Peyer's patch (tissue), 4 donors: Measurements from ENCODE around the gene MACROD2. TPM values are rescaled to one million over a fixed set of nuclear protein-coding genes. Genes with fewer than 3 reads are reported as not detected.

ENCODE experiments used
- DNase-seq, 3 donors: peaks; one replicate each; pipeline ENCODE4 v3.0.0-alpha.2; 2017 to 2019
- H3K27ac ChIP-seq, 4 donors: fragments of 200-600 bp; sonication (generic); one replicate each; pipeline ENCODE4 v1.5.1; 2016 to 2019
- H3K27me3 ChIP-seq, 2 donors: fragments of 200-600 bp; sonication (generic); one replicate each; pipeline ENCODE4 v1.5.1; 2019
- H3K36me3 ChIP-seq, 3 donors: fragments of 200-600 bp; sonication (generic); one replicate each; pipeline ENCODE4 v1.5.1; 2016 to 2019
- H3K4me1 ChIP-seq, 4 donors: fragments of 200-600 bp; sonication (generic); one replicate each; pipeline ENCODE4 v1.5.1; 2016 to 2019
- H3K4me3 ChIP-seq, 4 donors: fragments of 200-600 bp; sonication (generic); 1 replicate in 3 of 4; 2 replicates in 1 of 4; pipeline ENCODE4 v1.5.1; 2016 to 2019; ENCODE audit warnings: mild to moderate bottlenecking in 1 of 4
- H3K9me3 ChIP-seq, 4 donors: fragments of 200-600 bp; sonication (generic); one replicate each; pipeline ENCODE4 v1.5.1; 2016 to 2019; ENCODE audit warnings: mild to moderate bottlenecking in 1 of 4
- POLR2A ChIP-seq, 2 donors: fragments of 450-650 bp; IDR thresholded peaks; one replicate each; pipeline ENCODE4 v1.5.1; 2017; ENCODE audit warnings: antibody characterized with exemption in 2 of 2, mild to moderate bottlenecking in 2 of 2, moderate library complexity in 2 of 2
- total RNA-seq, 4 donors: library from RNA; depleted of rRNA; stranded (reverse); fragments of >200 nt; gene quantifications; one replicate each; pipeline ENCODE4 v1.1.0, GENCODE V29; 2016
- TF ChIP-seq, protein P1 (sequence below), 6 experiments: fragments of 450-650 bp in 4 of 6; fragments of 200-600 bp in 2 of 6; sonication (generic) in 1 of 6; IDR thresholded peaks; one replicate each; pipeline ENCODE4 v1.5.1; 2017 to 2019; ENCODE audit warnings: antibody characterized with exemption in 6 of 6, mild to moderate bottlenecking in 3 of 6, moderate library complexity in 1 of 6

Gene MACROD2
- total RNA-seq, 4 donors from 2014 or later: 2.5 to 10.7 (median 6.5) TPM

DNA sequence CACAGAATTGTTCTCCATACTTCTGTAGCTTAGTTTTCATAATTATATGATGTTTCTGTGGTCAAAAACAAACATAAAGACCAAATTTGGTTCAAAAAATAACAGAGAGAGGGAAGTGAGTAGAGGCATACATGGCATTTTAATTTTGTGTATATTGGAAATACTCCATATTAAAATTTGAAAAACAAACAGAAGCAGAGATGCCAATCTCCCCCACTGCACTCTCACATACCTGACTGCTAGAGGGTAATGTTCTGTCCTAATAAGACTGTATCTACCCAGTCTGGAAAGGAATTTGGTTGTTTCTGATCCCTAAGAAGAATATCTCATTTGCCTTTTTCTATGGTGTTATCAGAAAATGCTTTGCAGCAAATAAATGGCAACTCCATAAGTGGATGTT is 1301.1 kb downstream of the MACROD2 start:
- TF ChIP-seq, protein P1, sequence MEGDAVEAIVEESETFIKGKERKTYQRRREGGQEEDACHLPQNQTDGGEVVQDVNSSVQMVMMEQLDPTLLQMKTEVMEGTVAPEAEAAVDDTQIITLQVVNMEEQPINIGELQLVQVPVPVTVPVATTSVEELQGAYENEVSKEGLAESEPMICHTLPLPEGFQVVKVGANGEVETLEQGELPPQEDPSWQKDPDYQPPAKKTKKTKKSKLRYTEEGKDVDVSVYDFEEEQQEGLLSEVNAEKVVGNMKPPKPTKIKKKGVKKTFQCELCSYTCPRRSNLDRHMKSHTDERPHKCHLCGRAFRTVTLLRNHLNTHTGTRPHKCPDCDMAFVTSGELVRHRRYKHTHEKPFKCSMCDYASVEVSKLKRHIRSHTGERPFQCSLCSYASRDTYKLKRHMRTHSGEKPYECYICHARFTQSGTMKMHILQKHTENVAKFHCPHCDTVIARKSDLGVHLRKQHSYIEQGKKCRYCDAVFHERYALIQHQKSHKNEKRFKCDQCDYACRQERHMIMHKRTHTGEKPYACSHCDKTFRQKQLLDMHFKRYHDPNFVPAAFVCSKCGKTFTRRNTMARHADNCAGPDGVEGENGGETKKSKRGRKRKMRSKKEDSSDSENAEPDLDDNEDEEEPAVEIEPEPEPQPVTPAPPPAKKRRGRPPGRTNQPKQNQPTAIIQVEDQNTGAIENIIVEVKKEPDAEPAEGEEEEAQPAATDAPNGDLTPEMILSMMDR (IDR thresholded peaks at IDR 0.05): no peak
- TF ChIP-seq POLR2A (IDR thresholded peaks at IDR 0.05): no peak
- H3K27ac ChIP-seq: no peak overlapping the region
- H3K9me3 ChIP-seq: no peaks in the 10 kb centered on the region
- no peak overlapping the region for H3K4me3 ChIP-seq
- no peak for DNase-seq
- H3K4me1 ChIP-seq: no peaks in the 10 kb centered on the region
- H3K36me3 ChIP-seq: no peaks in the 10 kb centered on the region
- no peaks in the 10 kb centered on the region for H3K27me3 ChIP-seq

DNA sequence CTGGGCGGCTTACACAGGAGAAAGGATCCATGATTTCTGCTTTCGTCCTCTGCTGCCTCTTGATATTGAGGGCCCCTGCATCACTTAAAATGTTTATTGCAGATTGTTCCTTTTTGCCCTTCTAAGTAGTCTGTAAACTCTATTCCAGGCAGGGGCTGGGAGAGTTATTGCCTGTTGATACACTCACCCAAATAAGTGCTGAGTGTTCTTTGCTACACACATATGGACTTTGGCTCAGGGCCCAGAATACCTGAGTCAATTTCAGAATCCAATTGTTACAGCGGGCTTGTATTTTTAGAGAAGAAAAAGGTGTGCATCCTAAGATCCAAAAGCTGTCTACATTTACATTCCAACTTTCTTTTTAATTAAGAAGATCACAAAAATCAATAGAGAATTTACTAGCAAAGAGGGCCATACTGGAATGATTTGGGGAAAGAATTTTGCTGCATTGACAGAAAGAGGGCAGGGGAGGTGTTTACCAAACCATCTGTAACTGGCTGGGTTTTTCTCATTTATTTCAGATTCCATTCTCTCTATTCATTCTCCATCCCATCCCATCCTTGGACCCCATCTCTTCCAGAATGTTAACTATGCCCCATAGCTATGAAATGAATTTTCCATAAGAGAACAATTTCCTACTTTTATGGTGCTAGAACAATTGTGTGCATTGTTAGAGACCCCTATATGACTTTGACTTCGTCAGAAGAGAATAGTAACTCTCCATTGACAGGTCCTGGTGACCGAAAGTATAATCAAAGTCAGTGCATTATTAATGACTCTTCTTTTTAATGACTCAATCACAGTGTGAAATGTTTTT is 1302.0 kb downstream of the MACROD2 start:
- Histone ChIP-seq H3K4me3 (no peak overlapping the region), H3K9me3 (no peaks in the 10 kb centered on the region), H3K27me3 (no peaks in the 10 kb centered on the region), H3K4me1 (no peaks in the 10 kb centered on the region), H3K27ac (no peak overlapping the region), H3K36me3 (no peaks in the 10 kb centered on the region)
- DNase-seq: no peak
- no peak for TF ChIP-seq POLR2A (IDR thresholded peaks at IDR 0.05)
- TF ChIP-seq, protein P1 (IDR thresholded peaks at IDR 0.05): no peak

DNA sequence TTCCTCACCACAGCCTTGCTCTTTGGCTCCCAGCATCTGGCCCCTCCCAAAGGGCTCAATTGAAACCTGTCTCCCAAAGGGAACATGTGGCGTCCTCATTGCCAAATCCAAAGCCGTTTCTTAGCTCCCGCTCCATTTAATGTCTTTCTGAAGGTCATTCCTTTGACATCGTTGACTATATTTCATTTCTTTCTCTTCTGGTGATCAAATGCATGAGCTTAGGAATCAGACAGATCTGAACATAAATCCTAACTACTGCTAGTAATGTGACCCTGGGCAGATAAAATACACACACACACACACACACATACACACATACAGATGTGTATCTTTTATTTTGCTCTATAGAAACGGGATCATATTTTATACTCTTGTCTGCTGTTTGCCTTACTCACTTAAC is 1306.8 kb downstream of the MACROD2 start:
- Histone ChIP-seq H3K36me3 (no peaks in the 10 kb centered on the region), H3K4me1 (no peaks in the 10 kb centered on the region), H3K27ac (no peak overlapping the region), H3K4me3 (no peak overlapping the region), H3K9me3 (no peaks in the 10 kb centered on the region), H3K27me3 (no peaks in the 10 kb centered on the region)
- DNase-seq: no peak
- TF ChIP-seq, protein P1 (IDR thresholded peaks at IDR 0.05): no peak
- TF ChIP-seq POLR2A (IDR thresholded peaks at IDR 0.05): no peak

DNA sequence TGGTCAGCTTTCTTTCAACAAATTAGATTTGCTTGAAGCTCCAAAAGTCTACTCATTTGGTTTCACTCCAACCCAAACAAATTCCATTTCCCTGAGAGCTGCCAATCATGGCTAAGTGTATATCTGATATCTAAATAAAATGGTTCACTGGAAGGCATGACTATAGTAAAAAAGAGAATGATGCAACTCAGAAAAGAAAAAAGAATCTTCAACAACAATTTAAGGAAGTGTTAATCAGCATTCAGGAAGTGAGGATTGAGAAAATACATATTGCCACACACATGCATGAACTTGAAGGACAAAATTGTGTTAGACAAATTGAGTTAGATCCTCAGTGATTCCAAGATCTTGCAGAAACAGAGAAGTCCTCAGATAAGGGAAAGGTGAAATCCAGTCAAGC is 1315.0 kb downstream of the MACROD2 start:
- H3K9me3 ChIP-seq: no peaks in the 10 kb centered on the region
- no peaks in the 10 kb centered on the region for H3K27me3 ChIP-seq
- DNase-seq: no peak
- no peak overlapping the region for H3K27ac ChIP-seq
- H3K4me1 ChIP-seq: no peaks in the 10 kb centered on the region
- no peak overlapping the region for H3K4me3 ChIP-seq
- no peaks in the 10 kb centered on the region for H3K36me3 ChIP-seq
- TF ChIP-seq, protein P1 (IDR thresholded peaks at IDR 0.05): no peak
- no peak for TF ChIP-seq POLR2A (IDR thresholded peaks at IDR 0.05)

DNA sequence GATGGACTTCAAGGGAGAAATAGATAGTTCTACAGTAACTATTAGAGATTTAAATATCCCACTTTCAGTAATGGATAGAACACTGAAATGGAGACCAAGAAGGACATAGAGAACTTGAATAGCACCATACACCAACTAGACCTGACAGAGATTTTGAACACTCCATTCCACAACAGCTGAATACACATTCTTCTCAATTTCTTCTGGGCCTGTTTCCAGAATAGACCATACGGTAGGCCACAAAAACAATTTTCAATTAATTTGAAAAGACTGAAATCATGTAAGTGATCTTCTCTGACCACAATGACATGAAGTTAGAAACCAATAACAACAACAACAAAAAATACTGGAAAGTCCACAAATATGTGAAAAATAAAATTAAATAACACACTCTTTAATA is 1321.2 kb downstream of the MACROD2 start:
- DNase-seq: no peak
- TF ChIP-seq POLR2A (IDR thresholded peaks at IDR 0.05): no peak
- TF ChIP-seq, protein P1 (IDR thresholded peaks at IDR 0.05): no peak
- no peaks in the 10 kb centered on the region for H3K4me1 ChIP-seq

More for the DNA sequence above, 1321.2 kb downstream of the MACROD2 start:
- no peaks in the 10 kb centered on the region for H3K9me3 ChIP-seq
- no peak overlapping the region for H3K4me3 ChIP-seq
- H3K36me3 ChIP-seq: no peaks in the 10 kb centered on the region
- no peaks in the 10 kb centered on the region for H3K27me3 ChIP-seq
- no peak overlapping the region for H3K27ac ChIP-seq
